ENCODE data around the gene CMTM4.

DNA sequence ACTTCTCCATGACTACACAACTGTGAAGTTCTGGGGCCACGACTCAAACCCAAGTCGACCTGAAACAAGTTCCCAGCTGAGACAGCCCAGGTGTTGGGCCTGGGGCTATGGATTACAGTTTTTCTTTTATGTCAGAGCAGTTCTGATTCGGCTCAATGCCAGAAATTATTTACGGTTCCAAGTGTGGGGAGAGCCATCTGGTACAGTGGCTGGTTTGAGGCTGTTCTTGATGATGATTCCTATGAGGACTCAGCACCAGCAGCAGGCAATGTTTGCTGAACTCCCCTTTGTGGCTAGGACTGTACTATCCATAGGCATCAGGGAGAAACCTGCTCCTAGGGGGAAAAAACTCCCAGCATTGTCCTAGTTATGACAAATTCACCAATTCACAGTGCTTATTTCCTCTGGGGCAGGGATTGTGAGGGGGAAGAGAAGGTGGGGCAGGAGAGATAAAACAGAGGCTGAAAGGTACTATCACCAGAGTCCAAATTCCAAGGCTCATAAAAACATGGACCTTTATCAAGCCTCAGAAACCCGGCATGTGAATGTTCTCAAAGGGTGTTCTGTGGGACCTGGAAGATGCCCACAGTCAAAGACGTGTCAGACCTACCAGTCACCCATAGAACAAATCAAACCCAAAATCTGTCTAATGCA is 18.2 kb upstream of the CMTM4 start:
- TF ChIP-seq, protein P1, sequence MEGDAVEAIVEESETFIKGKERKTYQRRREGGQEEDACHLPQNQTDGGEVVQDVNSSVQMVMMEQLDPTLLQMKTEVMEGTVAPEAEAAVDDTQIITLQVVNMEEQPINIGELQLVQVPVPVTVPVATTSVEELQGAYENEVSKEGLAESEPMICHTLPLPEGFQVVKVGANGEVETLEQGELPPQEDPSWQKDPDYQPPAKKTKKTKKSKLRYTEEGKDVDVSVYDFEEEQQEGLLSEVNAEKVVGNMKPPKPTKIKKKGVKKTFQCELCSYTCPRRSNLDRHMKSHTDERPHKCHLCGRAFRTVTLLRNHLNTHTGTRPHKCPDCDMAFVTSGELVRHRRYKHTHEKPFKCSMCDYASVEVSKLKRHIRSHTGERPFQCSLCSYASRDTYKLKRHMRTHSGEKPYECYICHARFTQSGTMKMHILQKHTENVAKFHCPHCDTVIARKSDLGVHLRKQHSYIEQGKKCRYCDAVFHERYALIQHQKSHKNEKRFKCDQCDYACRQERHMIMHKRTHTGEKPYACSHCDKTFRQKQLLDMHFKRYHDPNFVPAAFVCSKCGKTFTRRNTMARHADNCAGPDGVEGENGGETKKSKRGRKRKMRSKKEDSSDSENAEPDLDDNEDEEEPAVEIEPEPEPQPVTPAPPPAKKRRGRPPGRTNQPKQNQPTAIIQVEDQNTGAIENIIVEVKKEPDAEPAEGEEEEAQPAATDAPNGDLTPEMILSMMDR (IDR thresholded peaks at IDR 0.05; ENCODE audit: low read depth, low read length): no peak
- no peak for TF ChIP-seq POLR2A (IDR thresholded peaks at IDR 0.05; ENCODE audit: extremely low read depth, insufficient read length)
- TF ChIP-seq, protein P2, sequence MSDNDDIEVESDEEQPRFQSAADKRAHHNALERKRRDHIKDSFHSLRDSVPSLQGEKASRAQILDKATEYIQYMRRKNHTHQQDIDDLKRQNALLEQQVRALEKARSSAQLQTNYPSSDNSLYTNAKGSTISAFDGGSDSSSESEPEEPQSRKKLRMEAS (IDR thresholded peaks at IDR 0.05; ENCODE audit: low read depth, low read length): no peak

All from NB4 (cell line).